HG02884 (cell line): ENCODE results near the gene UBE2QL1.

Experiments used
- ATAC-seq: cut with Tn5 transposase; IDR thresholded peaks from one replicate; pipeline ENCODE4 v1.9.1; 2021; ENCODE audit warnings: mild to moderate bottlenecking, moderate library complexity; ENCODE audit not compliant: unreplicated experiment

The UBE2QL1 gene

DNA sequence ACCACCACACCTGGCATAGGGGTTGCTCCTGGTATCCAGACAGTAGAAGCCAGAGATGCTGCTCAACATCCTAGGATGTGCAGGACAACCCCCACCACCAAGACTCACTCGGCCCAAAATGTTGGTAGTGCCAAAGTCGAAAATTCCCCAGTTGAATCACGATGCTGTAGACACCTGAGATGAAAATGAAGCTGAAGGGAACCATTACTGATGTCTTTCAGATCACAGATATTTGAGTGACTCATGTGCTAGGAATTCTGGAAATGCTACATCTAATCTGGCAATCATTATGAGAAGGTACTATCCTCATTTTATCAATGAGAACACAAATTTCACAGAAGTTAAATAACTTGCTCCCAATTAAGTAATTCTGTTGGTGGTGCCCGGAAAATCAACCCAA, 21.0 kb upstream of the UBE2QL1 start:
- ATAC-seq = no peak

DNA sequence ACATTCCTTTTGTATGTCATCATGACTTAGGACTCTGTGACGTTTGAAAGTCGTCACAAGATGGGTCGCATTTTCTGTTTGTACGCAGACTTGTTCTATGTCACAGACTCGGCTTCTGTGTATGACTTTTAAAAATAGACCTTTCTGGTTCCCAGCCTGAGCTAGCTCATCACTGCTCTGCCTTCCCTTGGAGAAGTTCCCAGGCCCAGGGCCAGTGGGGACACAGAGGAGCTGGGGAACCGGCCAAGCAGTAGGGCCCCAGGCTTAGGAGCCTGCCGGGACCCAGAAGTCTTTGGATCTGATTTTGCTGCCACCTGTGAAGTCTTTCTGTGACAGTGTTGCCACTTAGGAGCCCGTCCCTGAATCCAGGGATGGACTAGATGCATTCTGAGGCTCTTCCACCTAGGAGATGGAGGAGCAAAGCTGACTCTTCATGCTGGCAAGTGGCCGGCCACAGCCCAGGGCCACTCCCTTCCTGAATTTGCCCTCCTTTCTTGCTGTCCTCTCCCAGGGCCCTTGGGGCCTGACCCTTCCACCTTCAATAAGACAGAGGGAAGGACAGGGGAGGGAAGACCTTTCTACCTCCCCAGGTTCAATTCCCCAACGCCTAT, 18.1 kb upstream of the UBE2QL1 start:
- no peak for ATAC-seq

DNA sequence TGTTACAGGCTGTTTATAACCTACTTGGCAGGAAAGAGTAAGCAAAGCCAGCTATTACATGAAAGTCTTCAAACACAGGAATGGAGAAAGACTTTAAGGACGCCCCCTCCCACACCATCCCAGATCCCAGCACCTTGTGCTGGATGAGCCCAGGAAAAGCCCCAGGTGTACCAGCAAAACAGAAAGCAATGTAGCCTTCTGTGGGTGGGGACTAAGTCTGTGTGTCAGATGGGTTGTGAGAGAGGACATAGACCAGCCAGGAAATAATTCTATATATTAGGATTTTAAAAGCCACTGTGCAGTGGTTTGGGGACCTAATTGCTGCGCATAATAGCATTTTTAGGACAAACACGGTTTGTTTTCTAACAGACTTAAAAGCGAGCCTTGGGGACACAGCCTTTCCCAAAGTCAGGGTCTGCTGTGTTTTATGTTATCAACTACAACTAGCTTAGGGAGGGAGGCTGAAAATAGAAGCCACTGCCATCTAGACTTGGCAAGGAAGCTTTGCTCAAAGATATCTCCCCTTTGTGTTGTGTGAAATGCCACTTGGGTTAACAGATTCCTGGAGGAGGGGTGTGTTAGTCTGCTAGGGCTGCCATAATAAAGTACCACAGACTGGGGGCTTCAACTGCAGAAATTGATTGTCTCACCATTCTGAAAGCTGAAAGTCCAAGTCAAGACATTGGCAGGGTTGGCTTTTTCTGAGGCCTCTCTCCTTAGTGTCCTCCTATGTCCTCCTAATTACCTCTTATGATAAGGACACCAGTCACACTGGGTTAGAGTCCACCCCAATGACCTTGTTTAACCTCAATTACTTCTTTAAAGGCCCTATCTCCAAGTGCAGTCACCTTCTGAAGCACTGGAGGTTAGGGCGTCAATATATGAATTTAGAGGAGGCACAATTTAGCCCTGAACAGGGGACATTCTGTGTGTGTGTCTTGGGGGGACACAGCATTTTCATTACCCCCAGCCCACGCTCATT, 17.2 kb upstream of the UBE2QL1 start:
- ATAC-seq = no peak

DNA sequence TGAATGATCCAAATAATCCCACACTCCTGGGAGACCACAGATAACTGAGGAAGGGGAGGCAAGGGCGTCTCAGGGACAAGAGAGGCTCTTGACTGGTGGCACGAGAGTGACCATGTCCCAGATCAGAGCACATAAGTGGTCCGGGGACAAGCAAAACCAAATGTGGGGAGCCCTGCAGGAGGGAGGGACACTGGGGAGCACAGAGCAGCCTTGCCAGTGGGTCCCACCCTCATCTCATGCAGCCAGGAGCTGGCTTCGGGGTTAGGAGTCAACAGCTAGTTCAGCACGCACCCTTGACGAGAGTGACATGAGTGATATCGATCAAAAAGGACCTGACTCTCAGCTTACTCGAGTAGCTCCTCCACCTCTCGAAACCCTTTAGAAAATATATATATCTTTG, 16.5 kb upstream of the UBE2QL1 start:
- no peak for ATAC-seq

DNA sequence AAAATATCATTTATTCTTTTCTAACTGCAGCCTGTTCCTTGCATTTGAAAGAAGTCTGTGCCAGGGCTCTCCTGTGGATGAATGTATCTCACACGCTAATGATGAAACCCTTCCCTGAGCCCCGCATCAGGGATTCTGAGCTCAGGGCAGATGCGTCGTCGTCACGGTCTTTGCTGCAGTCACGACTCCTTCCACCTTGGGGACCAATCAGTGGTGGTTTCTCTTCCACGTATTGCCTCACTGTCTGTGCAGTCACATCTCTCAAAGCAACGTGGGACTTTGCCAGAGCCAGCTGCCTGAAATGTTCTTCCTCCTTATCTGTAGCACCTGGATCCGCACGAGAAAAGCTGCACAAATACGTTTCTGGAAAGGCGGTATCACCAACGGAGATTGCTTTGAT, 13.9 kb upstream of the UBE2QL1 start:
- no peak for ATAC-seq

DNA sequence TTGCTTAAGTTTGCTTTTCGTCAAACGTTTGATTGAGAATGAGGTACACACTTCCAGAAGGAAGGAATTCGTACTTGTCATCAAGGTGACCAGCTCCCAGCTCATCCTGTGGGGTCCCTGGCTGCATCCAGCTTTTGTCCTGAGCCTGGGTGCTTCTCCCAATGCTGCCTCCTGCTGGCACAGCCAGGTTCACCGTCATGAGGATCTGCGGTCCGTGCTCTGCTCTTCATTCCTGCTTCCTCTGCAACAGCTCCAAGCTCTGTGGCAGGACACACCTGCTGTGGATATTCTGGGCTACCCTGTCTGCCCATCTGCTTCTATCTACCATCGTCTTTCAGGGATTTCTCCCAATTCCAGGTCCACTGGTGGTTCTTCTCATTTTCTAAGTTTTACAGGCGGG, 13.3 kb upstream of the UBE2QL1 start:
- no peak for ATAC-seq

DNA sequence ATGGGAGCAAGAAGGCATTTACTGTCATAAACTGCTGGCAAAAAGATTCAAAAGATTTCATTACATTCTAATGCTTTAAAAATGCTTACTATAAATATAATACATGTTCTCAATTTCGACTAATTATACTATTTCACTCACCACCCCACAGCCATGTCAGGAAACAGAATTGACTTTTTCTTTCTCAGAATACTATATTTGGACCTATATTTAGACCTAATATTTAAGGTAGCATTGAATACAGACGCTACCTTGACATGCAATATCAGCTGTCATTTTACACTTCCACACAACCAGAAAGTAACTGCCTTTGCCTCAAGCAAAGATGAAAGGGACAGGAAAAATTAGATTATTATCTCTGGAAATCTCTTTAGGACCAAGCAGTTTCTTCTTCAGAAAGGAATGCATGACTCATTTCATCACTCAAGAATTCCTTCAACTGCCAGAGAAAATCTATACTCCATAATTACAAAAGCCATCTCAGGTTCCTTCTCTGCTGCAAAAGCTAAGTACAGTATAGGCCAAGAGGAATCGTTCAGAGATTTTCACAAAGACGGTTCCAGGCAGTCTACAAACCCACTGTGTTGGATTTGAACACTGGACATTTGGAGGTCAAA, 11.8 kb upstream of the UBE2QL1 start:
- ATAC-seq = no peak

DNA sequence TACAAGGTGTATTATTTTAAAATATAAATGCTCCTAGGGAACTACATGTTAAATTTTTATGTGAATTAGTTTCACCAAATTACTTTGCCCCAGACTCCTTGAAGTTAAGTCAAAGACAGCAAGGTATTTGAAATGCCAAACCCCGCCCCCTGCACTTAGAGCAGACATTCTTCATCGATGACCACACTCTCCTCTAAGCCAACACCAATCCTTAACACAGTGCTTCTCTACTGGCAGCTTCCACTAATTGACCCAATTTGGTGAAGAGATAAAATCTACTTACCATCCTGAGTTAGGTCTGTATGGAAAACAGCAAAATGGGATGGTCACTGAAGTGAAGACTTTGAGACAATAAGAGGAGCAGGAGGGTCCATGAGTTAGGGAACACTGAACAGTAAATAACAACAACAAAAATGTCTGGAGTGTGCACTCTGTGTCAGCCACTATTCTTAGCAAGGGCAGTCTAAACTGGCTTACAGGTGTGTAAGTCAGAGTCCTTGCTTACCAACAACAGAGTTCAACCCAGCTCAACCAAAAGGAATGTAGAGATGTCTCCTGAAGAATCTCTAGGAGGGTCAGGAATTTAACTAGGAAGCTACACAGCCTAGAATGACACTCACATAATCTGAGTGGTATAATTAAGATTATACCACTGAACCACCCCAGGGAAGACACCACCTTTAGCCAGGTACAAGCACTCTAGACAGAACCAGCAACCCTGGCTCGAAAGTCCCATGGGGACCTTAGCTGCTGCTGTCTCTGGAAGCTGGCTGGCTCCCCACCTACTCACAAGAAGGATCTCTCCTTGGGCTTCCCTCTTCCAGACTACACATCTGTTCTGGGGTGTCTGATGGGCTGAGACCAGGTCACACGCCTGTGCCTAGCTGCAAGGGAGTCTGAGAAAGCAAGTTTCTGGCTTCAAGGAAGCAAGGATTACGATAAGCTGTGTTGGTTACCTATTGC, 8.8 kb upstream of the UBE2QL1 start:
- no peak for ATAC-seq

DNA sequence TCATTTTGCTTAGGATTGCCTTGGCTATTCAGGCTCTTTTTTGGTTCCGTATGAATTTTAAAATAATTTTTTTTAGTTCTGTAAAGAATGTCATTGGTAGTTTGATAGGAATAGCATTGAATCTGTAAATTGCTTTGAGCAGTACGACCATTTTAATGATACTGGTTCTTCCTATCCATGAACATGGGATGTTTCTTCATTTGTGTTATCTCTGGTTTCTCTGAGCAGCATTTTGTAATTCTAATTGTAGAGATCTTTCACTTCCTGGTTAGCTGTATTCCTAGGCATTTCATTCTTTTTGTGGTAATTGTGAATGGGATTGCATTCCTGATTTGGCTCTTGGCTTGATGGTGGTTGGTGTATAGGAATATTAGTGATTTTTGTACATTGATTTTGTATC, 6.3 kb upstream of the UBE2QL1 start:
- ATAC-seq = no peak

DNA sequence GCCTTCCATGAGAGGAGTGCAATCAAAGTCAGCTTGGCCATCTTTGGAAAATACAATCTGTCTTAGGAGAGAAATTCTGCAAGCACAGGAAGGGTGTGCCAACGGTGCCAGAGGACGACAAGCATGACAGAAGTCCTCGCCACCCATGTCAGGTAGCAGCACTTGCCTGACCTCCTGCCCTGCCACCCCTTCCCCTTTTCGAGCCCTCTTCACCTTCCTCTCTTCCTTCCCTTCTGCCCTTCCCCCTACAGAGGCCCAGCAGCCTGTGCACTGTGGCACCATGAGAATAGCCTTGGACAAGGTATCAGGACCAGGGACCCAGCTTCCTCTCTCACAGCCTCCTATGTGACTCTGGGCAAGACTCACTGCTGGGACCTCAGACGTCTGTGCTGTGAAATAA, 5.3 kb upstream of the UBE2QL1 start:
- ATAC-seq = no peak

DNA sequence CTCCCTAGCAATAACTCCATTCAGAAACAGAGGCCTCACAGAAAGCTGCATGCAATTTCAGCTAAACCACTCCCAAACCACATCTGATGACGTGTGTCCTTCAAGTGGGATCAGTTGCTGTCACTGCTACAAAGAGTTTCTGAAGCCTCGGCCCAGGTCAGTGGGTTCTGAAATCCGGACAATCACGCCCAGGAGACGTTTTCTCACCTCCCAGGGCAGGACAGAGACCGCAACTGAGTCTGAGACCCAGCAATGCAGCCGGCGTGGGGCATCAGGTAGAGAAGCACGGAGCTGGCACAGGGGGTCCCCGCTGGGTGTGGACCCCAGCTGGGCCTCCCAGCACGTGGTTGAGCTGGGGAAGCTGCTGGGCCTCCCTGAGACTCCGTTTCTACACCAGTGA, 2.6 kb upstream of the UBE2QL1 start:
- no peak for ATAC-seq

DNA sequence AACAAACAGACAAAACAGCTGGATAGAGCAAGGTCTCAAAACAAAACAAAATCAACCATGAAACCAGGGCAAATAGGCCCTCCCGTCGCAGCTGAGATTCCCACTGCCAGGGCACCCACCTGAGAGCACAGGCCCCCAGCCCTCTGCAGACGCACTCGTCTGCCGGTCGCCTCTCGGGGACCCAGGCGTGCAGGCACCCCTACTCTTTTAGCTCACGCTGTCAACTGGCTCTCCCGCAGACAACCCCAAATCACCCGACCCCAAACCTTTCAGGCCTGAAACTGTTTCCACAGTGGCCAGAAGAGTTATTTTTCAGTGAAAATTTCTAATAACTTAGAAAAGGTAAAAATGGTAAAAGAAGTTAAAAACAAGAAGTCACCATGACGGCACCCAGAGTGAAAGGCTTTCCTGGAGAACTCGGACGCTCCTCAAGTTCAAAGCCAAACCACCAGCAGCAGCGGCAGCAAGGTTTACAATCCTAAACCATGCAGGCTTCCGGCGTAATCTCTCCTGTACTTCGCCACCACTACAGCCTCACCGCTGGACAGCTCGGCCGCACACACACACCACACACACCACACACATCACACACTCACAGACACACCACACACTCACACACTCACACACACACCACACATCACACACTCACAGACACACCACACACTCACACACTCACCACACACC, 1.9 kb upstream of the UBE2QL1 start:
- no peak for ATAC-seq

DNA sequence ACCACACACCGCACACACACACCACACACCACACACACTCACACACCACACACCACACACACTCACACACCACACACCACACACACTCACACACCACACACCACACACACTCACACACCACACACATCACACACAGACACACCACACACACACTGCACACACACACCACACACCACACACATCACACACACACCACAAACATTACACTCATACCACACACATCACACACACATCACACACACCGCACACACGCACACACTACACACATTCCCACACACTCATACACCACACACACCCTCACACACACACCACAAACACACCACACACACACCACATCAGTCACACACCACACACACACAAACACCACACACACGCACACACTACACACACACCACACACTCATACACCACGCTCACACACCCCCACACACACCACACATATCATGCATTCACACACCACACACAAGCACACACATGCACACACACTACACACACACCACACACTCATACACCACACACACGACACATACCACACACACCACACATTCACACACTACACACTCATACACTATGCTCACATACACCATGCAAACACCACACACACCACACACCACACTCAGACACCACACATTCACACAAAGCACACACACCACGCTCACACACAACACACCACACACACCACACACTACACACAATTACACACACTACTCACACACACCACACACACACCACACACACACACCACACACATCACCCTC, 1.1 kb upstream of the UBE2QL1 start:
- ATAC-seq = no peak

DNA sequence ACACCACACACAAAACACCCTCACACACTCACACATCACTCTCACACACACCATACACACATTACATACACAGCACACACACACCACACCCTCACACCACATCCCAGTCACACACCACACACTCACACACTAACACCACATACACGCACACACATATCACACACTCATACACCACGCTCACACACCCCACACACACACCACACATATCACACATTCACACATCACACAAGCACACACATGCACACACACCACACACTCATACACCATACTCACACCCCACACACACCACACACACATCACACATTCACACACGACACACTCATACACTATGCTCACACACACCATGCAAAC, 543 bp upstream of the UBE2QL1 start:
- ATAC-seq = no peak

DNA sequence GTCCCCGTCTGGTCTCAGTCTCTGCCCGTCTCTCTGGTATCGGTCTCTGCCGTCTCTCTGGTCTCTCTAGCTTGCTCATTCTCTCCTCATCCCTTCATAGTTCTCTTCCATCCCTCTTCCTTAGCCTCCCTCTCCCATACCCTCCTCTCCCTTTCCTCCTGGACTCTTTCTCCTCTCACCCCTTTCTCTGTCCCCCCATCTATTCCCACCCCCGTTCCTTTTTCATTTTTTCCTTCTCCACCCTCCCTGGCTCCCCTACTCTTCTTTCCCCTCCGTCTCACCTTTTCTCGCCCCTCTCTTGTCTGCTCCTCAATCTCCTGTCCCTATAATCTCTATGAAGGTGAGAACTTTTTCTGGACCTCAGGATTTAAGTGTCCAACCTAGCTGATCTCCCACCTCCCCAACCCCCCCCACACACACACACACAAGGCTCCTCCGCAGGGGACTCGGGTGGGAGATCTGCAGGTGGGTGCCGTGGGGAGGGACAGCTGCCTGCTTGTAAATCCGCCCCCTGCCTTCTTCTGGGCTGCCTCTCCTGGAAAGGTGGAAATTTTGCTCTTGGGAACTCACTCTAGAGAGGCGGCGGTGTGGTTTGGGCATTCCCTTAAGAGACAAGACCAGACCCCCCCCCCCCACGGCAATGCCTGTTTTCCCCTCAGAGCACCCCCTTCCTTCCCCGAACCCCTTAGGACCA, 953 bp downstream of the UBE2QL1 start:
- ATAC-seq = no peak

DNA sequence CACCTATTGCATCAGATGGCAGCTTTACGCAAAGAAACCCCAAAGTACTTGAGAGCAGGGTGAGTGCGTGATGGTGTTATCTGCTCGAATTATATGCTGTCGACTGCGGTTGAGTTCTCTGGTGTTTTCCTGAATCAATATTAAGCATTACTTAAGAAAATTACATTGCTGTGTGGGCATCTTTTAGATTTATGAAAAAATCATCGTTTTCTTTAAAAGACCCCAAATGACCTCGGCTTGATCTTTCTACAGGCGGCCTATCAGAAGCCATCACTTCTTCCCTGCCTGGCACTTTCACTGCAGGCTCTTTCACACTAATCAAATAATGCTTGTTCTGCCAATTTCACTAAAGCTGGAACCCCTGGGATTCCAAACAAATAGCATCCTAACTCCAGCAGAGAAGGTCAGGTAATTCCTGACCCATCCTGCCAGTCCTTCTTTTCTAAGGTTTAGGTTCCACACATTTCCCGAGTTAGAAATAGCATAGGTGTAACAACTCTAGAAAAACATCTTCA, 1.7 kb downstream of the UBE2QL1 start:
- no peak for ATAC-seq

DNA sequence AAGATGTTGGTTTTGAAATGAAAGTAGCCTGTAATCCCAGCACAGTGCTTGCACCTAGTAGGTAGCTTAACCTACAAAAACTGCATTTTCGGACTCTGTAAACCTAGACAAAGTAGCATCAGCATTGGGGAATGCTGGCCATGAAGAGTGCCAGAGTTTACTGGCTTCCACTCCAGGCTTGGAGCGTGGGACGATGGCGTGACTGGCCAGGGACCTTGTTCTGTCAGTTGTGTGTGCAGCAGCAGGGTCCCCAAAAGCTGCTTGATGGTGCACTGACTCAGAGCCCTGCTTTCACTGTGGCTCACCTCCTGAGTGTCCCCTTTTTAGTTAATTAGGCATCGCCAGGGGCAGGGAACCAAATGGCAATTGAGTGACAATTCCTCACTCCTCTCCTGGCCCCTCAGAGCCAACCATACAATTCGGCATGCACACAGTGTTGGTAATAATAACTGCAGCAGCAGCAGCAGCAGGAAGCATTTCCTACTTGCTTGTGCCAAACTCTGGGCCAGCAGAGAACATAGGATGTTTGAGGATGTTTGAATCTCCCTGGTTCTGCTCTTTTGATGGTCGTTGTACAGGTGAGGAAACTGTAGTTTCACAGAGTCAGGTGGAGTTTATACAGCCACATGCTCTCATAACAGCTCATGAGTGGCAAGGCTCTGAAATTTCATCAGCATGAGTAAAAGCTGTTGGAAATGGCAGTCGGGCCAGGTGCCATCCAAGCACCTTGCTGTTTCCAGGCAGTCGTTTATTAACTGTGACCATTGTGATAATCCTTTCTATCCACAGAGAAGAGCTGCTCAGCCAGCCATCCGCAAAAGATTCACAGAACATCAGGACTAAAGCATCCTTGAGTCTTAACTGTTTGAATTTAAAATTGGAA, 4.2 kb downstream of the UBE2QL1 start:
- ATAC-seq = no peak
